GM10266 (cell line): Measurements from ENCODE around the gene SOX18.

Experiments
- DNase-seq: peaks from one replicate; pipeline ENCODE4 v3.0.0; 2012; ENCODE audit errors: extremely low spot score
- CTCF ChIP-seq: IDR thresholded peaks from 2 replicates; pipeline ENCODE4 v1.5.1; 2012; ENCODE audit warnings: mild to moderate bottlenecking, low read depth; ENCODE audit not compliant: control insufficient read depth, insufficient read depth; ENCODE audit errors: missing control alignments

SOX18 gene

GRCh38 chr20:64050261-64051032, 1.0 kb upstream of the SOX18 start:
- no peak for DNase-seq
- no peak for TF ChIP-seq CTCF

- DNase-seq, result no peak
- TF ChIP-seq CTCF, result no peak
These were observed 430 bp upstream of the SOX18 start for GRCh38 chr20:64049878-64050260.

GRCh38 chr20:64048402-64049044, 916 bp downstream of the SOX18 start:
- TF ChIP-seq CTCF, result no peak
- no peak for DNase-seq

- DNase-seq, result no peak
- TF ChIP-seq CTCF, result no peak
These were observed 1.5 kb downstream of the SOX18 start for GRCh38 chr20:64047968-64048401.

- no peak for DNase-seq
- TF ChIP-seq CTCF, result no peak
These were observed 2.4 kb downstream of the SOX18 start for GRCh38 chr20:64047046-64047389.

- DNase-seq, result no peak
- no peak for TF ChIP-seq CTCF
These were observed 4.0 kb downstream of the SOX18 start for GRCh38 chr20:64045346-64046011.

GRCh38 chr20:64044484-64045247, 4.8 kb downstream of the SOX18 start:
- DNase-seq, result no peak
- TF ChIP-seq CTCF, result no peak
